ENCODE data around the gene PDIA5. TPM values are rescaled to one million over a fixed set of nuclear protein-coding genes. Genes with fewer than 3 reads are reported as not detected.

PDIA5 gene
- total RNA-seq, 4 donors from 2014 or later, result 3.6 to 38.1 (median 25.1) TPM

- no peak overlapping the region for H3K27ac ChIP-seq
- DNase-seq, result no peak
- intact Hi-C loops (cut with DNase I; ENCODE audit: low total_unique reads), result no loop called here
- no peaks in the 10 kb centered on the region for H3K36me3 ChIP-seq
- no peaks in the 10 kb centered on the region for H3K27me3 ChIP-seq
- no peak overlapping the region for H3K4me3 ChIP-seq
- H3K9me3 ChIP-seq, result no peaks in the 10 kb centered on the region
- no peaks in the 10 kb centered on the region for H3K4me1 ChIP-seq
- TF ChIP-seq CTCF (IDR thresholded peaks at IDR 0.05), result no peak
- TF ChIP-seq POLR2A (IDR thresholded peaks at IDR 0.05), result no peak
These were observed 102.7 kb downstream of the PDIA5 start for GRCh38 chr3:123169492-123169929.

- H3K4me1 ChIP-seq, result no peaks in the 10 kb centered on the region
- H3K9me3 ChIP-seq, result no peaks in the 10 kb centered on the region
- H3K36me3 ChIP-seq, result no peaks in the 10 kb centered on the region
- no peak for DNase-seq
- no peaks in the 10 kb centered on the region for H3K27me3 ChIP-seq
- intact Hi-C loops (cut with DNase I; ENCODE audit: low total_unique reads), result no loop called here
- H3K27ac ChIP-seq, result no peak overlapping the region
- TF ChIP-seq CTCF (IDR thresholded peaks at IDR 0.05) (no peak), POLR2A (IDR thresholded peaks at IDR 0.05) (no peak)
- H3K4me3 ChIP-seq, result no peak overlapping the region
These were observed 103.1 kb downstream of the PDIA5 start for GRCh38 chr3:123169930-123170329.

GRCh38 chr3:123180791-123181190 lies 114.0 kb downstream of the PDIA5 start:
- intact Hi-C loops (cut with DNase I; ENCODE audit: low total_unique reads), result no loop called here
- H3K27me3 ChIP-seq, result no peaks in the 10 kb centered on the region
- H3K4me3 ChIP-seq, result no peak overlapping the region
- no peaks in the 10 kb centered on the region for H3K9me3 ChIP-seq
- H3K4me1 ChIP-seq, result no peaks in the 10 kb centered on the region
- TF ChIP-seq POLR2A (IDR thresholded peaks at IDR 0.05) (no peak), CTCF (IDR thresholded peaks at IDR 0.05) (no peak)
- no peaks in the 10 kb centered on the region for H3K36me3 ChIP-seq
- DNase-seq, result no peak
- H3K27ac ChIP-seq, result no peak overlapping the region

- DNase-seq, result no peak
- Histone ChIP-seq H3K36me3 (no peaks in the 10 kb centered on the region), H3K27ac (no peak overlapping the region), H3K4me1 (no peaks in the 10 kb centered on the region), H3K27me3 (no peaks in the 10 kb centered on the region), H3K9me3 (no peaks in the 10 kb centered on the region), H3K4me3 (no peak overlapping the region)
- intact Hi-C loops (cut with DNase I; ENCODE audit: low total_unique reads), result no loop called here
- TF ChIP-seq CTCF (IDR thresholded peaks at IDR 0.05), result no peak
- TF ChIP-seq POLR2A (IDR thresholded peaks at IDR 0.05), result no peak
These were observed 119.9 kb downstream of the PDIA5 start for GRCh38 chr3:123186695-123187094.

GRCh38 chr3:123188058-123188457 lies 121.2 kb downstream of the PDIA5 start:
- no peaks in the 10 kb centered on the region for H3K27me3 ChIP-seq
- DNase-seq, result no peak

More at GRCh38 chr3:123188058-123188457, 121.2 kb downstream of the PDIA5 start:
- Histone ChIP-seq H3K36me3 (no peaks in the 10 kb centered on the region), H3K4me1 (no peaks in the 10 kb centered on the region), H3K27ac (no peak overlapping the region), H3K9me3 (no peaks in the 10 kb centered on the region), H3K4me3 (no peak overlapping the region)
- intact Hi-C loops (cut with DNase I; ENCODE audit: low total_unique reads), result no loop called here
- TF ChIP-seq POLR2A (IDR thresholded peaks at IDR 0.05) (no peak), CTCF (IDR thresholded peaks at IDR 0.05) (no peak)
